AG20443 (cell line): Measurements from ENCODE around the gene ABCB6.
"Not testable (repeated sequence)": the region's sequence is repeated elsewhere in the genome, so short reads cannot be mapped to it uniquely, and the experiment has no call there.

Source experiments
- DNase-seq: peaks from one replicate; pipeline ENCODE4 v3.0.0; 2012; ENCODE audit warnings: low spot score, mixed read lengths

The ABCB6 gene

DNA sequence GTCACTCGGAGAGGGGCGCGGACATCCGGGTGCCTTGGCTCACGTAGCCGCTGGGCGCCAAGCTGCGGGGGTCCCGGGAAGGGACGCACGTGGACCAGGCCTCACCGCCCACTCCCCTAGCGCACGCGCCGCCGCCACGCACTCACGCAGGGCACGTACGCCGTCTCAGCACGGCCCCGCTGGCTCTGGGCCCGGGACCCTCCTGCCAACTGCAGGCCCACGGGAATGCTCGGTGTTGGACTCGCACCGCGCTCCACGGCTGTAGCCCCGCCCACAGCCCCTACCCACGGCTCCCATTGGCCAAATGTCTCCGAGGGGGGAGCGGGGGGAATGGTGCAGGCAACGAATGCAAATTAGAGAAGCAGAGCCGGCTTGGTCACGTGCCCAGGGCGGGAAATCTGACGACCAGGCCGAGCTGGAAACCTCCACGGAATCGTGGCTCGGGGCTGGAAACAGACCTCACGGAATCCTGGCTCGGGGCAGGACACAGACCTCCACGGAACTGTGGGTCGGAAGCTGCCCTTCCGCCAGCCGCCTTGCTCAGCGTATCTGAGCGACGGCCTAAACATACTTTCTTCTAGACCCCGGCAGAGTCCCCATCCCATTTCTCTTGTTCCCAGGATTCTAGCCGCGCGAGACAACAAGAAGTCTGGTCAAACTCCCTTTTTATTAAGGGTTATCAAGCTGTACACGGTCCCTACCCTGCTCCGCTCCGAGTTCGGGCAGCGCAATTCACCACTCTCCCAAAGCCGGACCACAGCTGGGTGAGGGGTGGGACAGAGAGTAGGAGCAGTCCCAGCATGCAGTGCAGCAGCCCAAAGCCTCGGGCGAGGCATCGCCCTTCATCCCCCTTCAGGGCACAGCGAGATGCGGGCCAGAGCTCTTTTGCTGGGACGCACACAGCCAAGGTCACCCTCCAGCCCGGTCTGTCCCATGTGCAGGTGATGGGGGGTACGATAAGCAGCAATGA is at the start of gene ABCB6:
Gene ABCB6, minus strand, starts transcription at position 227 of the 970 bp plus-strand sequence. CDS start 285 bp downstream, outside the sequence.
- DNase-seq: peak; percentile 95

DNA sequence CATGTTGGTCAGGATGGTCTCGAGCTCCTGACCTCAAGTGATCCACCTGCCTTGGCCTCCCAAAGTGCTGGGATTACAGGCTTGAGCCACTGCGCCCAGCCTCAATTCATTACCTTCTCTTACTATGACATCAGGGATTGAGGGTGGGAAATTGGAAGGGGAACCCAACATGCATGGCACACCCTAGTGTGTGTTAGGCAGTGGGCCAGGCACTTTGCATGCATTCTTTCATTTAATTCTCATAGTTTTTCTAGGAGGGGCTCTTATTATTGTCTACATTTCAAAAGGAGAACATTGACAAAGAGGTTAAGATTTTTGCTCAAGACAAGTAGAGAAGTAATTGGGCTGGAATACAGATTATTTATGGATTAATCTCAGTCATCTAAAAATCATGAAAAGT is 49.5 kb upstream of the ABCB6 start:
- no peak for DNase-seq

DNA sequence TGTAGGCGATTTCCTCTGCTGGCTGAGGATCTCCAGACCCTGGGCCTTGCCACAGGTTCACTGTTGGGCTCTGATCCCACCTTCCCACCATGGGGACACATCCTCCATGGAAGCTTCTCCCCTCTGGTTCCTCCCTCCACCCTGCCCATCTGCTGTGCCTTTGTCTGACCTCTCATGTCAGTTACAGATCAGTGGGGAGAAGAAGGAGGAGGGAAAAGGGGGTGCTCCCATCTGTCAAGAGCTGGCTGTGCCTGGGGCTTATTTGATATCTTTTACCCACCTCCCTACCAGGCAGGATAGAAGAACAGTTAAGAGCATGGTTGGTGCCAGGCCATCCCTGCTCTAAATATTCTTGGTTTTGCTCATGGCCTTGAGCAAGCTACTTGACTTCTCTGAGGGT is 48.1 kb upstream of the ABCB6 start:
- no peak for DNase-seq

DNA sequence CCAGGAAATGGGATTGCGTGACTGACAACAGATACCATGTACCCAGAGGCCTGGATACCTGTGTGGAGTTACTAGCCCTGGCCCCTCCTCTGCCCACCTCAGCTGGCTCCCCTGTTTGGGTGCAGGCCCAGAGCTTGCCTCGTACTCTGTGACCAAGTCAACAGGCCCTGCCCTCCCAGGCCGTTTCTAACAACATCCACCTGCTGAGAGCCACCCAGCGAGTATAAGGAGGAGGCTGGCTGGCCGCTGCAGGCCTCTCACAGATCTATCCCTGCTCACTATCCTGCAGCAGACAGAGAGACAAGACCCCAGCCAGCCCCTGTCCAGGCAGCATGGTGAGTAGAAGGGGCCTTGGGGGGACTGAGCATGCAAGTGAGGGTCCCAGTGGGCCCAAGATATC is 47.5 kb upstream of the ABCB6 start:
- no peak for DNase-seq

DNA sequence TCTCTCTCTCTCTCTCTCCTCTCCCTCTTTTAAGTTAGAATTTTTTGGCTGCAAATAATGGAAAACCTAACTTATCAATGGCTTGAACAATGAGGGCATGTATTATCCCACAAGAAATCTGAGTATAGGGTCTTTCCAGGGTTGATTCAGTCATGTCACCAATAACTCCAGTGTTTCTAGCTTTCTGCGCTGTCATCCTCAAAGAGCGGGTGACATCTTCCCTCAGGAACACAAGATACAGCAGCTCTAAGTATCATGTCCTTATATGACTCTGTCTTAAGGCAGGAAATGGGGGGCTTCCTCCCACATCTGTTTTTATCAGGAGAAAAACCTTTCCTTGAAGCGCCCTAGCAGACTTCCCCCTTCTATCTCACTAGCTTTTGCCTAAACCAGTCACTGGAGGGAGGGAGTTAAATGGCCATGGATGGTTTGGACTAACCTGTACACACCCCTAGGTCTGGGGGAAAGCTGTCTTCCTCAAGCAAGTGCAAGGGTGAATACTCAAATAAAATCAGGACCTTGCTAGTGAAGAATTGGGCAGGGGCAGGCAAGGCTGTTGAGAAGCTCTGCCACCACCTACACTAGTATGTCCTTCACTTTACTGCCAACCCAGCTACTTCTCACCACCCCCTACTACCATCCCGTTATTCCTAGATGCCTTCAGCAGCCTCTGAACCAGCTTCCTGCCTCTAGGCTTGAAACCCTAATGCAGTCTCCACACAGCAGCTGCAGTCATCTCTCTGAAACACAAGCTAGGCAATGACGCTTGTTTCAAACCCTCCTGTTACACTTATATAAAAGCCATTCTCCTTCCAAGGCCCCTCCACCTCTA is 42.5 kb upstream of the ABCB6 start:
- DNase-seq: no peak

DNA sequence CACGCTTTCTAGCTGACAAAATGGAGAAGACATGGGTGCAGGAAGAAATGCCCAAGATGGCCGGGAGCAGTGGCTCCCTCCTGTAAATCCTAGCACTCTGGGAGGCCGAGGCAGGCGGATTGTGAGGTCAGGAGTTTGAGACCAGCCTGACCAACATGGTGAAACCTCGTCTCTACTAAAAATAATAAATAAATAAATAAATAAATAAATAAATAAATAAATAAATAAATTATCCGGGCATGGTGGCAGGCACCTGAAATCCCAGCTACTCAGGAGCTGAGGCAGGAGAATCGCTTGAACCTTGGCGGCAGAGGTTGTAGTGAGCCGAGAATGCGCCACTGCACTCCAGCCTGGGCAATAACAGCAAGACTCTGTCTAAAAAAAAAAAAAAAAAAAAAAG is 40.2 kb upstream of the ABCB6 start:
- DNase-seq: not testable (repeated sequence)

DNA sequence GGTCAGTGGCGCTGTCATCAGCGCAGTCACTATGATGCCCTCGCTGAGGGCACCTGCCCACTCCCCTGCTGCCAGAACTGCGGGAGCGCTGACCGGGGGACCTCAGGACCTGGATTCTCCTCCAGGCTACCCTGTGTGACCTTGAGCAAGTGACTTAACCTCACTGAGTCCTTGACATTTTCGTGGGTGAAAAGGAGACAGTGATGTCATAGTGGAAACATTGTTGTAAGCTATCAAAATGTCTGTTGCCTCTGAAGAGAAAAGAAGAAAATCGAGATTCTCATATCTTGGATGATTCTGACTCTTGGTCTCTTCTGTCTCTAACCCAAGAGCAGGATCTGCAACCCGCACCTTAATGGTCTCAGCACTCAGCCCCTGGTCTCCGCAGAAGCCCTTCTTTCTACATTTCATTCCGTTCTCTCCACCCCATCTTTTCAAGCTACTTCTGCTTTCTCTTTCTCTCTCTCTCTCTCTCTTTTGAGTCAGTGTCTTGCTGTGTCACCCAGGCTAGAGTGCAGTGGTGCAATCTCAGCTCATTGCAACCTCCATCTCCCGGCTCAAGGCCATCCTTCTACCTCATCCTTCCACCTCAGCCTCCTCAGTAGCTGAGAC is 35.9 kb upstream of the ABCB6 start:
- DNase-seq: no peak

DNA sequence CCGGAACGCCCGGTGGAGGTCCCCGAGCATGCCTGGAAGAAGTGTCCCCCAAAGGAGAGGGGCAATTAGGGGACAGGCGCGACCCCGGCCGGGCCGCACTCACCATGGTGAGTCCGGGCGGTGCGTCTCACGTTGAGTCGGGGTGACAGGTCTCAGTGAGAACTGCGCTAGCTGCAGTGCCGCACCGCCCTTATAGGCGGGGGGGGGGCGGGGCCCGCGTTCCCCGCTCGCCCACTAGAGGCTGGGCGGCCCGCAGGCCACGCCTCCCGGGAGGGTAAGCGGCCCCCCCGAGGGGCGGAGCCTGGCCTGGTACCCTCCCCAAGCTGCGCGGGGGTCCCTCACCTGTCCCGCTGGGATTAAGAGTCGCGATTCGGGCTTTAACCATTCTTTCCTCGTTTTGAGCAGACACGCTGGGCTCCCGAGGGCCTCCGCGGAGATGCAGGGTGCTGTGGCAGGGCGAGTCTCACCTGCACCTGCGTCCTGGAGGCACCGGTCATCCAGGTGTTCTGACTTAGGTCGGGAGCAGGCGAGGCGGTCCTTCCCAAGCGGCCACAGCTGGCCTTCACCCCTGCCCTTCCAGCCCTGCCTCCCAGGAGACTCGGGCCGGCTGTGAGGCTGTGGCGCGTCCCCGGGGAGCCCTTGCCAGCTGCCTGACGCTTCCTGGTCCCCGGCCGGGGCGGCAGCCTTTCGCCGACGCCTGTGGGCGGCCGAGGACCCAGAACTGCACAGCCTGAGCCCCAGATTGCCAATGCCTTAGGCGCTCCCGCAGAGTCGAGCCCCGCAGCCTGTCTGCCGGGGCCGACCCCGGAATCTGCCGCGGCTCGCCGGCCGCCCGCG is 35.2 kb upstream of the ABCB6 start, which contains the start of gene TUBA4A:
Gene TUBA4A, minus strand, starts transcription at position 166 of the 837 bp plus-strand sequence. Its CDS starts 60 bp downstream, at position 106.
- peak; percentile 98 for DNase-seq

DNA sequence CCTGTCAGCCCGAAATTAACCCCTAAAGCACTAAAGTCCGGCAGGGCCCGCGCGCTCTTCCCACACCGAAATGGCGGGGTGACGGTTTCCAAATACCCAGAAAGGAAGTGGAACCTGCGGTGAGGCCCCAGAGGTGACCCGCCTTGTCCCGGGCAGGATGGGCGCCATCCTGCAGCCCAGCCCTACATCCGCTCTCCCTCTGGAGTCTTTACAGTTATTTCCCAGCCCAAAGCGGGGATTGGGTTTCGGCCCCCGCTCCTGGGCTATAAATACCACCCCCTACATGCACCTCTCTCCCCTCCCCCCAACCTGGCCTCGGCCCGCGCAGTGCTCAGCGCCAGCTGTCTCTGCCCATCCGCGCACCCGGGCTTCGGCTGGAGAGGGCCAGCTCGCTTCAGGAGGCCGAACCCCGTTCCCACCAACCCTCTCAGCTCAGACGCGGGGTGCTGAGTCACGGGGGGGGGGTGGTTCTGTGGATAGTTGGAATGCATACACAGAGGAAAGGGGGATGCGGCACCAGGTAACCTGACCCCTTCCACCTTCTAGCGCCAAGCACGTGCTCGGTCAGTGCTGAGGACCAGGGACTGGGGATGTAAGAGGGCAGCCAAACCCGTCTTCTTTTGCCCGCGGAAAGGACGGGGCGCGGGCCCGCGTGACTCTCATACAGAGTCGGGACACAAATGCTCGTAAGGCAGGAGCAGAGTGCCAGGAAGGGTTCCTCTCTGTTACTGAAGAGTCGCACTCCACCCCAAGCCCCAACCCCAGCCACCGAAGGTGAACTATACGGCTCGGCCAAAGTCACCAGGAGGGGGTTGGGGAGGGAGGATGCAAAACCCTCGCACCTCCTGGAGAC is 34.4 kb upstream of the ABCB6 start, which contains the start of gene TUBA4B:
Gene TUBA4B, plus strand, starts transcription at position 344 of the 853 bp plus-strand sequence. Its CDS starts 165 bp downstream, at position 509.
- DNase-seq: peak; percentile 43

DNA sequence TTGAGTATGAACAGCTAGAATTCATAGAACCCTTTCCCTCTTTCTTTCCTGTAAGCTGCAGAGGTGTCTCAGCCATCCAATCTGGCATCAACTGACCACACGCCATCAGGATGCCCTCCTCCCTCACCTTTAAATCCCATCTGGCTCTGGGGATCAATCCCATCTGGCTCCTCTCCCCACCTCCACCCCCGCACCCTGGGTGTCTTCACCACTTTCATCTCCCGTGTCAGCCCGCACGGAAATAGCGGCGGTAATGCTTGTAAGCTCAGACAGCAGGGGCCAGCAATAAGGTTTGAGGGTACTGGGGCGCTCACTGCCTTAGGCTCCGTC is 33.8 kb upstream of the ABCB6 start:
- DNase-seq: no peak

DNA sequence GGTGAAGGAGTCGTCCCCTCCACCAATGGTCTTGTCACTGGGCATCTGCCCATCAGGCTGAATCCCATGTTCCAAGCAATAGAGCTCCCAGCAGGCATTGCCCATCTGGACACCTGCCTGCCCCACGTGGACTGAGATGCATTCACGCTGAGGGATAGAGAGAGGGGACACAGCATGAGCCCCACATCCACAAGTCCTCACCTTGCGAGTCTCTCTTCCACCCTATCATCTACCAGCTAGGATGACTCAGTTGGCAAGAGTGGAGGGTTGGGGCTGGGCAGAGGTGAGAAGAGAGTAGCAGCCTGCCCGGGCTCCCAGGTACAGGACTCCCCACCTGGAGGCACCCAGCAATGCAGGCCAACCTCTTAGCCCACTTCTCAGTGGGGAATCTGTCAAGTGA is 33.3 kb upstream of the ABCB6 start:
- DNase-seq: no peak

DNA sequence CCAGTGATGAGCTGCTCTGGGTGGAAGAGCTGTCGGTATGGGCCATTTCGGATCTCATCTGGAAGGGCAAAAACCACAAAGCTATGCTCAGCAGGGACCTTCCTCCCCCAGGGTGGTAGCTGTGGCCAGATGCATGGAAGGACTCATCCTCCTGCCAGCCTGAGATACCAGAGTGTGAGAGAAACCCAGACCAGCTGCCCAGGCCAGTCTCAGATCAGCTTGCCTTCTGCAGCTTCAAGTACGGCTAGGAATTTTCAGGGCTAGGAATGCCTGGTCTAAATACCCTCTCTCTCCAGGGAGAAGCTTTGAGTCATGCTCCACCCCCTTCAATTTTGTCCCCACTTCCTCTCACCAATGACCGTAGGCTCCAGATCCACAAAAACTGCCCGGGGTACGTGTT is 32.9 kb upstream of the ABCB6 start:
- no peak for DNase-seq

DNA sequence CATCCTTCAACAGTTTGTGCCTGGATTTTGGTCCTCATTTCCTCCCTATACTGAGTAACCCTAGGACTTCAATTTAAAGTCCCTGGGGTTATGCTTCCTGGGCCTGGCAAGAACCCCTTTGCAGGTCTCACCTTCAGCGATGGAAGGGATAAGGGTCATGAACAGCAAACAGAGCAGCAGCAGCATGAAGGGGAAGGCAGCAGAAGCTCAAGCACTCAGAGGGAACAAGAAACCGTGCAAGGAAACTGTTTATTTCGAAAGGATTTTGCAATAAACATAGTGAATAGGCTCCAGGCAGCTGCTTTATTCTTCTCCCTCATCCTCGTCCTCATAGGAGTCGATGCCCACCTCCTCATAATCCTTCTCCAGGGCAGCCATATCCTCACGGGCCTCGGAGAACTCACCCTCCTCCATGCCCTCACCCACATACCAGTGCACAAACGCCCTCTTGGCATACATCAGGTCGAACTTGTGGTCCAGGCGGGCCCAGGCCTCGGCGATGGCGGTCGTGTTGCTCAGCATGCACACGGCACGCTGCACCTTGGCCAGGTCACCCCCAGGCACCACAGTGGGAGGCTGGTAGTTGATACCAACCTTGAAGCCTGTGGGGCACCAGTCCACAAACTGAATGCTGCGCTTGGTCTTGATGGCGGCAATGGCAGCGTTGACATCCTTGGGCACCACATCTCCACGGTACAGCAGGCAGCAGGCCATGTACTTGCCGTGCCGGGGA is 31.5 kb upstream of the ABCB6 start:
- DNase-seq: no peak

DNA sequence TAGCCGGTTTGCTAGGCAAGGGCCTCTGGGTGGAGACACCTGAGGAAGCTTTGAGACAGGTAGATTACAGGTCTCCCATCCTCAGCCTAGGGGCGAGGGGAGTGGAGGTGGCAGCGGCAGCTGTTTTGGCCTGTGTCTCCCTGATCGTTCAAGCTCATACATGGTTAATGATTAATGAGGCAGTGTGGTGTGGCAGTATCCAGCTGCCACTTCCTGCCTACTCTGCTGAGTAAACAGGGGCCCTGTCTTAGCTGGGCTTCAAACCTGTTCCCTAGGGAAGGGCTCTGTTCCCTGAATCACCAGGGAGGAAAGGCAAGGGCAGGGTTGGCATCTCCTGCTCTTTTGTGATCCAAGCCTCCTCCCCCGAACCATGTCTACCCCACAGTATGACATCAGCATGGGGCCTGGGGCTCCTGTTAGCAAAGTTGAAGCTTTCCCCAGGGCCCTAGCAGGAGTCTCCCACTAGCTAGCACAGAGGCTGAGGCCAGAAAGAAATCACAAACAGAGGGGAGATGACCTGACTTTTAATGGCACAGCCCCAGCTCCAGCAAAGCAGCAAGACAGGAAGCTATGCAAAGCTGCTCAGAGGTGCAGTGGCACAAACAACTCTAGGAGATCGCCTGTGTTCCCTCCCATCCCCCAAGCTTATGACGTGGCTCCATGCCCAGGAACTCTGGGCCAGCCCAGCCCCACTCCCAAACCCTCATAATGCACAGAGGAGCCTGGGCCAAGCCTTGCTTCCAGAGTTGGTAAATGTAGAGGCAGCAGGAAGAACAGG is 30.6 kb upstream of the ABCB6 start:
- DNase-seq: peak; percentile 57

DNA sequence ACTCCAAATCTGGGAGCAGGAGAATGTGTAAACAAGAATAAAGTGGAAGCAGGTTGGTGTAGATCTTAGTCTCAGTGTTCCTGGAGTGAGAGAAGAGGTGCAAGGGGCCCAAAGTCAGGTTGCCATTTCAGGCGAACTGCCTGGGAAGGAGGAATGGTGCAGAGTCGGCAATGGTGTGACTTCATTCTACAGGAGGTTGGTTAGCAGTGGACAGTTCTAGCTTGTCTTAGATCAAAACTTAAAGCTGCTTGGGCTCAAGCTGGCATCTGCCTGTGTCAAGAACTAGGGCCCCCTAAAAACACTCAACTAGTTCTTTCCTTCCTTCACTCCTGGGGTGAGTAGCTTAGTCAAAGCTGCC is 30.1 kb upstream of the ABCB6 start:
- DNase-seq: no peak

DNA sequence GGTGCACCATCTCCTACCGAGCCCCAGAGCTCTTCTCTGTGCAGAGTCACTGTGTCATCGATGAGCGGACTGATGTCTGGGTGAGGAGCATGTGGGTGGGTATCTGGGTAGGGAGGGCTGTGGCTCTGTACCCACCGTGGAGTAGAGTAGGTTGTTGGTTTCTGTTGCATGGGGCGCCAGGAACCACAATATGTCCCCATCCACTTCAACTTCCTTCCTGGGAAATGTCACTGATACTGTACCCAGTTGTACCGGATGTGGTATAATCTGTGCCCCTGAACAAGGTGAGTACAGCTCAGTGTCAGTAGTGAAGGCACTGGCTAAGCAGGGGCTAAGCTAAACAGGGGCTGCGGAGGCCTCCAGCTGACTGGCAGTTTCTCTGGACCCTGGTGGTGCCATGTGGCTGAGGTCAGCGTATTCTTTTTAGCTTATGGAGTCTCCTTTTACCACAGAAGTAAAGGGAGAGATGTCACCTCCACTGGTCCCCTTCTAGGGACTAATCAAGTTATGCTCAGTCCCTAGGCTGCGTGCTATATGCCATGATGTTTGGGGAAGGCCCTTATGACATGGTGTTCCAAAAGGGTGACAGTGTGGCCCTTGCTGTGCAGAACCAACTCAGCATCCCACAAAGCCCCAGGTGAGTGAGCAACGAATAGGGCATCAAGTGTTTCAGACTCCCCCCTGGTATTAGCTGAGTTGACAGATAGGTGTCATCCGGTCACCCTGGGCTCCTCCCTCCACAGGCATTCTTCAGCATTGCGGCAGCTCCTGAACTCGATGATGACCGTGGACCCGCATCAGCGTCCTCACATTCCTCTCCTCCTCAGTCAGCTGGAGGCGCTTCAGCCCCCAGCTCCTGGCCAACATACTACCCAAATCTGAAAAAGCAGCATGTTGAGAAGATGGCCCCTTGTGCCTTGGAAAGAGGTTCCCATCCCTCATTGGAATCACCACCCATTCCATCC is 29.2 kb upstream of the ABCB6 start:
- no peak for DNase-seq

DNA sequence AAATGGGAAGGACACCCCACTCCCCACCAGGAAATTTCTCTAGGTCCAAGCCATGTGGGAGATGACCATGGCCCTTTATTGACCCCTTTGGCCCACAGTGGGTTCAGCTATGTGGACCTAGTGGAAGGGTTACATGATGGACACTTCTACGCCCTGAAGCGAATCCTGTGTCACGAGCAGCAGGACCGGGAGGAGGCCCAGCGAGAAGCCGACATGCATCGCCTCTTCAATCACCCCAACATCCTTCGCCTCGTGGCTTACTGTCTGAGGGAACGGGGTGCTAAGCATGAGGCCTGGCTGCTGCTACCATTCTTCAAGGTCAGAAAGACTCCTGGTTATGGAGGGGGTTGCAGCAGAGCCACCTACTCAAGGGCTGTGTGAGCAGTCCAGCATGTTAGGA is 27.8 kb upstream of the ABCB6 start:
- DNase-seq: no peak

DNA sequence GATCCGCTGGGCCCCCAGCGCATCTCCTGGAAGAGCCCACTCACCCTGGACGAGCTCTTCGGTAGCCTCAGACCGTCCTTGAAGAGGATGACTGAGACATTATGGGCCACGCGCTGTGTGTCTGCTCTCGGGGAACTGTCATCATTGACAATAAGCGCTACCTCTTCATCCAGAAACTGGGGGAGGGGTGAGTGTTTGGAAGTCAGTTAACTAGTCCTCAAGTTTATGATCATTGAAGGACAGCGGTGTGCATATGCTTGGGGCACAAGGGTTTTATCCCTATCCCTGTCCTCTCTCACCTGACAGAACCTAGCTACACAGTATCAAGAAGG is 27.1 kb upstream of the ABCB6 start:
- DNase-seq: no peak
